IMR-90 (cell line): ENCODE results near the gene PROZ. TPM values are rescaled to one million over a fixed set of nuclear protein-coding genes. Genes with fewer than 3 reads are reported as not detected.

Experiments used
- ATAC-seq: fragments of 200-7000 bp; cut with Tn5 transposase; 2 replicates; pipeline ENCODE4 v1.9.1; 2020; ENCODE audit warnings: low read depth, mild to moderate bottlenecking, moderate library complexity
- BruUV-seq: library from RNA; stranded (reverse); fragments of 400-500 nt; replicated peaks from 2 replicates; lab custom pipeline; 2021; lab: Mats Ljungman, UMichigan
- CTCF ChIA-PET: fragments of 300-600 bp; formaldehyde crosslinking; extraction: SDS; loops from one replicate; lab custom pipeline; 2021; ENCODE audit warnings: antibody characterized with exemption; lab: Yijun Ruan, JAX
- POLR2A ChIA-PET: fragments of 300-600 bp; sonication (Branson Sonifier 250); formaldehyde crosslinking; loops from one replicate; lab custom pipeline; 2022; ENCODE audit warnings: antibody characterized with exemption; ENCODE audit not compliant: unreplicated experiment; lab: Charles Lee
- DNase-seq: peaks from one replicate; pipeline ENCODE4 v3.0.0; 2013
- H2AFZ ChIP-seq: replicated peaks from 2 replicates; pipeline ENCODE3; 2013; ENCODE audit warnings: low read length, mild to moderate bottlenecking; ENCODE audit not compliant: poor library complexity
- H2AK5ac ChIP-seq: 2 replicates; pipeline ENCODE4 v1.6.1; 2013; ENCODE audit warnings: low read depth, low read length, inconsistent platforms
- H2AK9ac ChIP-seq: replicated peaks from 2 replicates; pipeline ENCODE3; 2013; ENCODE audit warnings: mild to moderate bottlenecking, low read depth, low read length, moderate library complexity; ENCODE audit not compliant: poor library complexity
- H2BK120ac ChIP-seq: 2 replicates; pipeline ENCODE4 v1.6.1; 2013; ENCODE audit warnings: low read depth, low read length, inconsistent platforms
- H2BK15ac ChIP-seq: 3 replicates; pipeline ENCODE4 v1.6.1; 2013; ENCODE audit warnings: low read depth, low read length, inconsistent platforms
- H2BK20ac ChIP-seq: 2 replicates; pipeline ENCODE4 v1.6.1; 2013; ENCODE audit warnings: low read depth, mild to moderate bottlenecking, inconsistent platforms, low read length, moderate library complexity
- H2BK5ac ChIP-seq: 2 replicates; pipeline ENCODE4 v1.6.1; 2013; ENCODE audit warnings: mild to moderate bottlenecking, low read depth, low read length, inconsistent platforms; ENCODE audit not compliant: poor library complexity, severe bottlenecking
- H3K14ac ChIP-seq: replicated peaks from 2 replicates; pipeline ENCODE4 v1.6.1; 2013; ENCODE audit warnings: low read depth, low read length, inconsistent platforms
- H3K18ac ChIP-seq: 2 replicates; pipeline ENCODE4 v1.6.1; 2013; ENCODE audit warnings: low read depth, low read length, control low read depth
- H3K23ac ChIP-seq: 2 replicates; pipeline ENCODE4 v1.6.1; 2013; ENCODE audit warnings: low read depth, low read length, inconsistent platforms
- H3K27ac ChIP-seq: 2 replicates; pipeline ENCODE4 v1.5.1; 2013; ENCODE audit warnings: mild to moderate bottlenecking, control low read depth, low read length; ENCODE audit not compliant: insufficient read depth
- H3K27me3 ChIP-seq: 2 replicates; pipeline ENCODE4 v1.6.1; 2013; ENCODE audit warnings: low read length; ENCODE audit not compliant: control insufficient read depth, insufficient read depth
- H3K36me3 ChIP-seq: 2 replicates; pipeline ENCODE4 v1.6.1; 2013; ENCODE audit warnings: low read length, mixed read lengths; ENCODE audit not compliant: control insufficient read depth, insufficient read depth
- H3K4ac ChIP-seq: 2 replicates; pipeline ENCODE4 v1.6.1; 2013; ENCODE audit warnings: low read depth, low read length, inconsistent platforms
- H3K4me1 ChIP-seq: 2 replicates; pipeline ENCODE4 v1.6.1; 2013; ENCODE audit warnings: low read length, mixed read lengths; ENCODE audit not compliant: control insufficient read depth, insufficient read depth
- H3K4me2 ChIP-seq: 2 replicates; pipeline ENCODE4 v1.6.1; 2013; ENCODE audit warnings: low read depth, mild to moderate bottlenecking, control low read depth, low read length, moderate library complexity
- H3K4me3 ChIP-seq: 2 replicates; pipeline ENCODE4 v1.5.1; 2013; ENCODE audit warnings: low read depth, mild to moderate bottlenecking, control low read depth, low read length, moderate library complexity; ENCODE audit not compliant: insufficient read depth
- H3K56ac ChIP-seq: 2 replicates; pipeline ENCODE4 v1.6.1; 2013; ENCODE audit warnings: low read length, inconsistent platforms; ENCODE audit not compliant: insufficient read depth; ENCODE audit errors: extremely low read depth
- H3K79me1 ChIP-seq, 2 experiments: 2 replicates each; pipeline ENCODE4 v1.6.1; 2013; ENCODE audit warnings: low read length in 2 of 2, inconsistent platforms in 1 of 2, low read depth in 1 of 2
- H3K9ac ChIP-seq: 2 replicates; pipeline ENCODE4 v1.6.1; 2013; ENCODE audit warnings: low read depth, low read length, control low read depth
- H3K9me1 ChIP-seq: 2 replicates; pipeline ENCODE4 v1.6.1; 2013; ENCODE audit warnings: low read length, inconsistent platforms; ENCODE audit not compliant: insufficient read depth
- H3K9me3 ChIP-seq: 2 replicates; pipeline ENCODE4 v1.6.1; 2013; ENCODE audit warnings: low read length; ENCODE audit not compliant: control insufficient read depth, insufficient read depth
- H4K20me1 ChIP-seq: 2 replicates; pipeline ENCODE4 v1.6.1; 2013; ENCODE audit warnings: low read length, inconsistent platforms; ENCODE audit not compliant: insufficient read depth
- H4K5ac ChIP-seq: 2 replicates; pipeline ENCODE4 v1.6.1; 2013; ENCODE audit warnings: mild to moderate bottlenecking, low read depth, low read length, control low read depth
- H4K8ac ChIP-seq, 2 experiments: 2 replicates each; pipeline ENCODE4 v1.6.1; 2013; ENCODE audit warnings: low read depth in 2 of 2, low read length in 2 of 2, control low read depth in 1 of 2, inconsistent platforms in 1 of 2
- H4K91ac ChIP-seq: 2 replicates; pipeline ENCODE4 v1.6.1; 2013; ENCODE audit warnings: low read depth, low read length, inconsistent platforms; ENCODE audit not compliant: insufficient read depth
- BHLHE40 ChIP-seq: fragments of 150-350 bp; IDR thresholded peaks from 2 replicates; pipeline ENCODE4 v1.6.1; 2016; ENCODE audit warnings: mild to moderate bottlenecking, low read depth, low read length
- CHD1 ChIP-seq: IDR thresholded peaks from 2 replicates; pipeline ENCODE4 v1.6.1; 2012; ENCODE audit warnings: low read depth, low read length, improper control_type of control experiment
- FOS ChIP-seq: fragments of 150-350 bp; IDR thresholded peaks from 2 replicates; pipeline ENCODE4 v1.6.1; 2016; ENCODE audit warnings: low read depth, low read length
- MAFK ChIP-seq: IDR thresholded peaks from 2 replicates; pipeline ENCODE4 v1.6.1; 2012; ENCODE audit warnings: low read depth, low read length, improper control_type of control experiment
- MAZ ChIP-seq: IDR thresholded peaks from 2 replicates; pipeline ENCODE4 v1.6.1; 2012; ENCODE audit warnings: low read depth, mild to moderate bottlenecking, low read length, improper control_type of control experiment, moderate library complexity, borderline replicate concordance
- MXI1 ChIP-seq: IDR thresholded peaks from 2 replicates; pipeline ENCODE4 v1.6.1; 2012; ENCODE audit warnings: low read depth, mild to moderate bottlenecking, low read length, moderate library complexity, borderline replicate concordance
- NFE2L2 ChIP-seq: fragments of 150-350 bp; IDR thresholded peaks from 2 replicates; pipeline ENCODE4 v1.6.1; 2016; ENCODE audit warnings: low read depth, mild to moderate bottlenecking, low read length
- POLR2A ChIP-seq: IDR thresholded peaks from 2 replicates; pipeline ENCODE4 v1.6.1; 2012; ENCODE audit warnings: mild to moderate bottlenecking, low read depth, low read length
- RCOR1 ChIP-seq: IDR thresholded peaks from 2 replicates; pipeline ENCODE4 v1.6.1; 2012; ENCODE audit warnings: mild to moderate bottlenecking, low read length, improper control_type of control experiment; ENCODE audit not compliant: insufficient replicate concordance
- RFX5 ChIP-seq: IDR thresholded peaks from 2 replicates; pipeline ENCODE4 v1.8.0; 2012; ENCODE audit warnings: low read depth, mild to moderate bottlenecking, low read length, moderate library complexity
- SMC3 ChIP-seq: fragments of 150-350 bp; IDR thresholded peaks from 2 replicates; pipeline ENCODE4 v1.6.1; 2016; ENCODE audit warnings: low read depth, mild to moderate bottlenecking, antibody characterized with exemption, low read length, moderate library complexity
- WGBS, 2 experiments: methylation state at CpG; one replicate each; pipeline versions ENCODE4 v1.1.5 to v1.1.7; 2013; ENCODE audit warnings: missing lambda C conversion rate in 2 of 2; ENCODE audit not compliant: insufficient read length in 1 of 2; ENCODE audit errors: extremely low coverage in 2 of 2; 5-methylcytosine and 5-hydroxymethylcytosine counted together
- dilution Hi-C: fragments of 300-500 bp; cut with HindIII; formaldehyde crosslinking; loops from one replicate; pipeline ENCODE4 v1.14.3; 2018; ENCODE audit warnings: low sequenced_read_pairs; ENCODE audit not compliant: unreplicated experiment
- in situ Hi-C: fragments of 300-500 bp; cut with MboI; formaldehyde crosslinking; loops from 3 replicates; pipeline ENCODE4 v1.14.3; 2019; ENCODE audit warnings: low sequenced_read_pairs, inconsistent platforms, mixed read lengths
- intact Hi-C: fragments of 100-400 bp; cut with micrococcal nuclease; formaldehyde crosslinking; loops from 2 replicates; pipeline ENCODE4 v1.10.0; 2022
- polyA plus RNA-seq, 3 experiments: library from polyadenylated mRNA; depleted of rRNA; stranded (reverse); fragments of >200 nt; gene quantifications; 2 replicates each; pipeline ENCODE4 v1.2.3, GENCODE V29; 2012; ENCODE audit warnings: low replicate concordance in 1 of 3
- total RNA-seq: library from RNA; depleted of rRNA; stranded (reverse); fragments of >200 nt; gene quantifications from 2 replicates; pipeline ENCODE4 v1.2.3, GENCODE V29; 2012
- TF ChIP-seq, protein P1 (sequence below): fragments of 150-350 bp; IDR thresholded peaks from 2 replicates; pipeline ENCODE4 v1.6.1; 2017; ENCODE audit warnings: mild to moderate bottlenecking, antibody characterized with exemption, low read length, low read depth
- TF ChIP-seq, protein P2 (sequence below): conservative IDR thresholded peaks from 2 replicates; pipeline ENCODE4 v1.5.1; 2012; ENCODE audit warnings: mild to moderate bottlenecking, low read depth, low read length, improper control_type of control experiment

The PROZ gene
- total and polyA plus RNA-seq, 2 of the 4 experiments (the other 2 are of a cell fraction), result not detected

DNA sequence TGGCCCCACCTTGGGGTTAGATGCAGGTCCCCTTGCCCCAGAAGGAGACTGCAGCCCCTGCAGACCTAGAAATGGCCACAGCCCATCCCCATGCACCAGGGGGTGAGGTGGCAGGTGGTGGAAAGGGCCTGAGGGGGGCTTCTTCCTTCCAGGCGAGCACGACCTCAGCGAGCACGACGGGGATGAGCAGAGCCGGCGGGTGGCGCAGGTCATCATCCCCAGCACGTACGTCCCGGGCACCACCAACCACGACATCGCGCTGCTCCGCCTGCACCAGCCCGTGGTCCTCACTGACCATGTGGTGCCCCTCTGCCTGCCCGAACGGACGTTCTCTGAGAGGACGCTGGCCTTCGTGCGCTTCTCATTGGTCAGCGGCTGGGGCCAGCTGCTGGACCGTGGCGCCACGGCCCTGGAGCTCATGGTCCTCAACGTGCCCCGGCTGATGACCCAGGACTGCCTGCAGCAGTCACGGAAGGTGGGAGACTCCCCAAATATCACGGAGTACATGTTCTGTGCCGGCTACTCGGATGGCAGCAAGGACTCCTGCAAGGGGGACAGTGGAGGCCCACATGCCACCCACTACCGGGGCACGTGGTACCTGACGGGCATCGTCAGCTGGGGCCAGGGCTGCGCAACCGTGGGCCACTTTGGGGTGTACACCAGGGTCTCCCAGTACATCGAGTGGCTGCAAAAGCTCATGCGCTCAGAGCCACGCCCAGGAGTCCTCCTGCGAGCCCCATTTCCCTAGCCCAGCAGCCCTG is 40.0 kb upstream of the PROZ start (continued):
- TF ChIP-seq FOS, result no peak

DNA sequence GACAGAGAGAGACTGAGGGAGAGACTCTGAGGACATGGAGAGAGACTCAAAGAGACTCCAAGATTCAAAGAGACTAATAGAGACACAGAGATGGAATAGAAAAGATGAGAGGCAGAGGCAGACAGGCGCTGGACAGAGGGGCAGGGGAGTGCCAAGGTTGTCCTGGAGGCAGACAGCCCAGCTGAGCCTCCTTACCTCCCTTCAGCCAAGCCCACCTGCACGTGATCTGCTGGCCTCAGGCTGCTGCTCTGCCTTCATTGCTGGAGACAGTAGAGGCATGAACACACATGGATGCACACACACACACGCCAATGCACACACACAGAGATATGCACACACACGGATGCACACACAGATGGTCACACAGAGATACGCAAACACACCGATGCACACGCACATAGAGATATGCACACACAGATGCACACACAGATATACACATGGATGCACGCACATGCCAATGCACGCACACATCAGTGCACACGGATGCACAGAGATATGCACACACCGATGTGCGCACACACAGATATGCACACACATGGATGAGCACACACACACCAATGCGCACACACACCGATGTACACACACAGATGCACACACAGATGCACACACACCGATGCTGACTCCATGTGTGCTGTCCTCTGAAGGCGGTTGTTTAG is 39.2 kb upstream of the PROZ start:
- Histone ChIP-seq H3K9me3 (no peaks in the 10 kb centered on the region; the same call in 1 of the 2 replicates), H2AK5ac (peak overlapping the region; percentile 52), H3K4me3 (no peak overlapping the region), H3K27ac (no peak overlapping the region), H2BK20ac (no peak overlapping the region), H3K56ac (no peak overlapping the region), H3K23ac (no peak overlapping the region), H2BK120ac (no peak overlapping the region), H2AFZ (peak overlapping the region; percentile 13), H3K4me1 (peaks cover 6% of the 10 kb centered on the region; the same call in 1 of the 2 replicates), H4K5ac (no peak overlapping the region), H2BK5ac (no peak overlapping the region), H3K4ac (no peak overlapping the region; the same call in 1 of the 2 replicates), H3K9me1 (peaks cover 11% of the 10 kb centered on the region; the same call in 1 of the 2 replicates), H3K4me2 (no peak overlapping the region), H4K8ac (no peak overlapping the region), H3K79me1 (no peaks in the 10 kb centered on the region), H3K18ac (no peak overlapping the region), H3K9ac (no peak overlapping the region), H2AK9ac (no peak overlapping the region), H3K14ac (no peak overlapping the region), H3K27me3 (peaks cover 3% of the 10 kb centered on the region), H4K20me1 (no peaks in the 10 kb centered on the region), H3K36me3 (no peaks in the 10 kb centered on the region), H2BK15ac (no peak overlapping the region; the same call in 2 of the 3 replicates), H4K91ac (no peak overlapping the region; the same call in 1 of the 2 replicates)
- dilution Hi-C loops, result no loop called here
- ATAC-seq, result no peak
- POLR2A ChIA-PET, result no interaction called here
- no peak for DNase-seq
- in situ Hi-C loops, result no loop called here
- CTCF ChIA-PET, result no interaction called here
- intact Hi-C loops, result no loop called here
- WGBS, 2 experiments, result 84% methylated on average over 9 of the region's 16 CpGs; no CpG with 5 or more reads in 1 of the 2 experiments
- no TSS peak for BruUV-seq
- TF ChIP-seq, protein P1, sequence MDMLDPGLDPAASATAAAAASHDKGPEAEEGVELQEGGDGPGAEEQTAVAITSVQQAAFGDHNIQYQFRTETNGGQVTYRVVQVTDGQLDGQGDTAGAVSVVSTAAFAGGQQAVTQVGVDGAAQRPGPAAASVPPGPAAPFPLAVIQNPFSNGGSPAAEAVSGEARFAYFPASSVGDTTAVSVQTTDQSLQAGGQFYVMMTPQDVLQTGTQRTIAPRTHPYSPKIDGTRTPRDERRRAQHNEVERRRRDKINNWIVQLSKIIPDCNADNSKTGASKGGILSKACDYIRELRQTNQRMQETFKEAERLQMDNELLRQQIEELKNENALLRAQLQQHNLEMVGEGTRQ, result no peak
- TF ChIP-seq FOS, result no peak
- TF ChIP-seq RCOR1, result no peak
- no peak for TF ChIP-seq SMC3
- no peak for TF ChIP-seq MAFK
- no peak for TF ChIP-seq BHLHE40
- TF ChIP-seq MXI1, result no peak
- no peak for TF ChIP-seq POLR2A
- no peak for TF ChIP-seq CHD1
- TF ChIP-seq, protein P2, sequence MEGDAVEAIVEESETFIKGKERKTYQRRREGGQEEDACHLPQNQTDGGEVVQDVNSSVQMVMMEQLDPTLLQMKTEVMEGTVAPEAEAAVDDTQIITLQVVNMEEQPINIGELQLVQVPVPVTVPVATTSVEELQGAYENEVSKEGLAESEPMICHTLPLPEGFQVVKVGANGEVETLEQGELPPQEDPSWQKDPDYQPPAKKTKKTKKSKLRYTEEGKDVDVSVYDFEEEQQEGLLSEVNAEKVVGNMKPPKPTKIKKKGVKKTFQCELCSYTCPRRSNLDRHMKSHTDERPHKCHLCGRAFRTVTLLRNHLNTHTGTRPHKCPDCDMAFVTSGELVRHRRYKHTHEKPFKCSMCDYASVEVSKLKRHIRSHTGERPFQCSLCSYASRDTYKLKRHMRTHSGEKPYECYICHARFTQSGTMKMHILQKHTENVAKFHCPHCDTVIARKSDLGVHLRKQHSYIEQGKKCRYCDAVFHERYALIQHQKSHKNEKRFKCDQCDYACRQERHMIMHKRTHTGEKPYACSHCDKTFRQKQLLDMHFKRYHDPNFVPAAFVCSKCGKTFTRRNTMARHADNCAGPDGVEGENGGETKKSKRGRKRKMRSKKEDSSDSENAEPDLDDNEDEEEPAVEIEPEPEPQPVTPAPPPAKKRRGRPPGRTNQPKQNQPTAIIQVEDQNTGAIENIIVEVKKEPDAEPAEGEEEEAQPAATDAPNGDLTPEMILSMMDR, result no peak
- no peak for TF ChIP-seq NFE2L2
- no peak for TF ChIP-seq RFX5
- no peak for TF ChIP-seq MAZ
